CD4-positive, alpha-beta T cell treated with Interleukin-6 at 100 ng/mL for 8 hours (primary cell): ENCODE measurements around the gene CACNA1I.

Experiments used
- DNase-seq: peaks from one replicate; pipeline ENCODE4 v3.0.0-alpha.2; 2020; ENCODE audit warnings: mixed read lengths, low spot score

The CACNA1I gene

DNA sequence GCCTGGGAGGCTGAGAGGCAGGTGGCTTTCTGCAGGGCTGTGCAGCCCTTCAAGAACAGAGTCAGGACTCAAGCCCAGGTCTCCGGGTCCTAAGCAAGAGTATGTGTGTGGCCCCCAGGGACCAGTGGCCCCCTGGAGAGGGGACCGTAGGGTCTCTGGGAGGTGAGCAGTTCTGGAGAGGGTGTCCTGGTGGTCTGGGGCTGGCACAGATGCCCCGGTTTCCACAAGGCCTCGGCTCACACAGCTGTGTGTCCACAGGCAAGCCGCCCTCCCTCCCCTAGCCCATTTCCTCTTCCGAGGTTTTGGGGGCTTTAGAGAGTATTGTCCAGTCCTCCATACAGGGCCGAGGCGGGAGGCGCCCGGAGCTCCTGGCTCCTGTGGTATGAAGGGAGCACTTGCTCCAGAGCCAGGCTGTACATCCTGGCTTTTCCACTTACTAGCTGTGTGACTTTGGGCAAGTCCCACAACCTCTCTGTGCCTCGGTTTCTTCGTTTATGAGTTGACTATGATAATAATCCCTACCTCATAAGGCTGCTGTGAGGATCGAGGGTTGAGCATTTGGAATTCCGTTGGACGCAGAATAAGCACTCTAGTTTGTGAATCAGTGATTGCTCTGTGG is 34.6 kb upstream of the CACNA1I start:
- DNase-seq: no peak

DNA sequence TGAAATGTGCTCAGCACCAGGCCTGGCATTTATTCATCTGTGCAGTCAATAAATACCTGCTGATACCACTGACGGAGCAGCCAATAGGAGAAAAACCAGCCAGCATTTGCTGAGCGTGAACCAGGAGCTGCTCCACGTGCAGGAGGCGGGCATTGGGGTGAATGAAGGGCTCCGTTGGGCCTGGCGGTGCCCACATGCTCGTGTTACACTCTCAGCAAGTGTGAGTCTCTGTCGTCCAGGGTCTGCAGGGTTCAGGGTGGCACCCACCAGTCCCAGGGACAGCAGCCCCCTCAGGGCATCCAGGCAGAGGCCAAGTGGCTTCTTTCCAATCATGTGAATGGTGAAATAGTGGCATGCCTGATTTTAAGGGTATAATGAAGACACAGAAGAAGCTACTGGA is 33.8 kb upstream of the CACNA1I start:
- DNase-seq: no peak

DNA sequence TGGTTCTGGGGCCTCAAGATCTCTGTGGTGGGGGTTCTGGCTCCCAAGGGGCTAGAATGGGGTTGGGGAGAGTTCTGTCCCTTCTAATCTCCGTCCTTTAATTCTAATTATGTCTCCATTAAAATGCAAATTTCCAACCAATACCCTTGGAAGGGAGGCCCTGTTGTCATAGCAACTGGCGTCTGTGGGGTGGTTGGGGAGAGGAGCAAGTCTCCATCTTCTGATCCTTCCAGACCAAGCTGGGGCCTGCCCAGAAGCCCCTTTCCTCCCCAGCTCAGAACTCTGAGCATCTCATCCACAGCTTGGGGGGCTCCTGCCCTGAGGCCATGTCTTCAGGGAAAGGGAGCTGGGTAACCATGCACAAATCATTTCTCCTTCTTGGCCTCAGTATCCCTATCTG is 32.6 kb upstream of the CACNA1I start:
- DNase-seq: no peak

DNA sequence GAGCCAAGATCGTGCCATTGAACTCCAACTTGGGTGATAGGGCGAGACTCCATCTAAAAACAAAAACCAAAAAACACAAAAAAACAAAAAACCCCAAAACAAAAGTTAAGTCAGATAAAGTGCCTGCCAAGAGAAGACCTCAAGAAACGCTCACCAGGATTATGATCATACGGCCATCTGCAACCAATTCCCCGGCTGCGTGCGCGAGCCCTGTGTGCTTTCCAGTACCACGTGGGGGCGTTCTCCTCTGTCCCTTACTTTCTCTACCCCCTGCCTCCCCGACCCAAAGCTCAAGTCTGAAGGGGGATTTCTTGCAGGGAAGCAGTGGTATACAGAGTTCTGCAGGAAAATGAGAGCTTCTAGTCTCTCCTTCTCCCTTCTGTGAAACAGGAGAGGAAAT is 27.5 kb upstream of the CACNA1I start:
- DNase-seq: no peak

DNA sequence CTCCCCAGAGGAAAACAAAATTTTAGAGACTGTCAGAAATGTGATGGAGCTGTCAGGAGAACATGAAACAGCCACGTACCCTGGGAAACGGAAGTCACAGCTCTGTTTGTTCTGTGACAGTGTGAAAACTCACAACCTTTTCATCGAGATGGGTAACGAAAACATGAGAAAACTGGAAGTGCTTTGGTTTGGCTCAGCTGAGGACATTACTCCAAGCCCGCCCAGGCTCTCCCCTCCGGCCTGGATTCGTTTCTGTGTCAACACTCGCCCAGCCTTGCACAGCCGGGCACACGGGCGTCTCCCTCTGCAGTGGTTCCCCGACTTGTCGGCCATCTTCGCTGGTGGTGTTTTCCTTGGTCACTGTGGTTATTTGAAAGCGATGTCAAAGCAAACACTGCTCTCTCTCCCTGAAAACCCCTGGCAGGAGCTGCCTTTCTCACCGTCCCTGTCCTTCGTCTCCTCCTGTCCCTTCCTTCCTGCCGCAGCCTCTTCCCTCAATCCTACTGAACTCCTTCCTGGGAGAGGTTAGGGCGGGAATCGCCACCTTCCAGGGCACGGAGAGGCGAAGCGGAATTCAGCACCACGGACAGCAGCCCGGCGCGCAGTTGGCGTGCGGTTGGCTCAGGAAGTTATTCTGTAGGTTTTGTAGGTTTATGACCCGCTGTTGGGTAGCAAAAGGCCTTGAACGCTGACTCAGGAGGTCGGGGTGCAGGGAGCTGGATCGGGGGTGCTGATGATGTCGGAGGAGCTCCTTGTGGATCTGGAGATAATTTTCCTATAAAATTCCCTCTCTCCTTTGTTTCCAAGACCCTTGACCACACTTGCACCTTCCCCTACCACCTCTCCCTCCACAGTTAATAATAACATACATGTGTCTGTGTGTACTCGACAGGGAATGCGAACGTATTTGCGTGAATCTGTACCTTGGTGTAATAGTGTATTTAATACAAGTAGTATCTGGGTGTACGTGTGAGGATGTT is 24.9 kb upstream of the CACNA1I start:
- DNase-seq: peak; percentile 53

DNA sequence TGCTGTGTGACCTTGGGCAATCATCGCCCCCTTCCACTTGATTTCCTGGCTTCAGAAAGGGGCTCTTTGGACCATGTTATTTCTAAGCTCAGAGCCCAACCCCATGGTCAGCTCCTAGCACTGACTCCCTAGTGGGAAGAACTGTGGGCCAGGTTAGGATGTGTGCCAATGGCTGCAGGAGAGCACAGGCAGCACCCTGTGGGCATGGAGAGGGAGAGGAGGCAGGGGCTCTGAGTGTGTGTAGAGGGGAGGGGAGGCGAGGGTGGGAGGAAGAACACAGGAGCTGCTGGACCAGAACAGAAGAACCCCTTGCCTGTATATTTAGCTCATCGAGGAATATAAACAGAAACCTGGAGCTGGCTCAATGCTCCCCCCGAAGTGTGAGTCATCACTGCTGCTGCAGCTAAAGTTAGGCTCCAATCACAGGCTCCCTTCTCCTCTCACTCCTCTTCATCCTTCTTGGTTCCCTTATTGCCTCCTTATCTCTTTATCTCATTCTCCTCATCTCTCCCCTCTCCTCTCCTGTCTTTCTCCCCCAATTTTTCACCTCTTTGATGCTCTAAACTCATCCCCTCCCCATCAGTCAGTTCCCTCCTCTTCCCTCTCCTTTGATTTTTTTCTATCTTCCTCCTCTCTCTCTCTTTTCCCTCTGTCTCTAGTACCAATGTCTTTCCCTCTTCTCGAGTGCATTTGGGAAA is 23.5 kb upstream of the CACNA1I start:
- no peak for DNase-seq

DNA sequence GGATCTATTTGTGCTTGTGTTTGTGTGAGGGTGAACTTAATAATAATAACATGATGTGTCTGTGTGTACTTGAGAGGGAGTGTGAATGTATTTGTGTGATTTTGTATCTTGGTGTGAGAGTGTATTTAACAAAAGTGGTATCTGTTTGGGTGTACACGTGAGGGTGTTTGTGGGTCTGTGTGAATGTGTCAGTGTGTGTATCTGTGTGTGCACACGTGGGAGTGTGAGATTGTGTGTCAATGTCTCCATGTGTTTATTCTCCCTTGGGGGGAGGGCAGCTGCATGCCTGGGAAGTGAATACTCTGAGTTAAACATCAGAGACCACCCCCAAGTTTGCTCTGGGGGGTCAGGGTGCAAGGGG is 23.0 kb upstream of the CACNA1I start:
- no peak for DNase-seq

DNA sequence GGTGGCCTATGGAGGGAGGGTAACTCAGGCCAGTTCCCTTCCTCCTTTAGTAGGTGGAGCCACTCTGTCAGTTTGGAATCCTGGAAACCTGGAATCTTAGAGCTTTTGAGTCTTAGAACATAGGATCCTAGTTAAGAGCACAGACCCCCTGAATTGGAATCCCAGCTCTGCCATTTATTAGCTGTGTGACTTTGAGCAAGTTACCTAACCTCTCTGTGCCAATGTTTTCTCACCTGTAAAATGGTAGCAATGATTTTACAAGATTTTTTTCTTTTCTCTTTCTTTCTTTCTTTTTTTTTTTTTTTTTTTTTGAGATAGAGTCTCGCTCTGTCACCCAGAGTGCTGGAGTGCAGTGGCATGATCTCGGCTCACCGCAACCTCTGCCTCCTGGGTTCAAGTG is 17.1 kb upstream of the CACNA1I start:
- DNase-seq: no peak

DNA sequence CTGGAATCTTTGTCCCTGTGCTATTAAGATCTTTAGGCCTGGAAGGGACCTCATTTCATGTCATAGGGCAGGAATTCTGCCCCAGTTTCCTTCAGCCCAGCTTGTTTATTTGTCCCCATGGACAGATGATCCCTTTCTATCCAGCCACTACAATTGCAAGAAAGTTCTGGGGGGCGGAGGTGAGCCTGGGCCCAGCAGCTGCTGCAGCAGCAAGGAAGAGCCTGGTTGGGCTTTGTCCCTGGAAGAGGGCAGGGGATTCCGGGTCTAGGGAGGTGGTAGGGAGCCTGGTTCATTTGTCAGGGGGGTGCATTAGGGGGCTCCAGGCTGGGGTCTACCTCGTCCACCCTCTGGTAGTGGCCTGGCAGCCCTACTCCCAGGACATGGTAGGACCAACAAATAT is 16.4 kb upstream of the CACNA1I start:
- DNase-seq: no peak

DNA sequence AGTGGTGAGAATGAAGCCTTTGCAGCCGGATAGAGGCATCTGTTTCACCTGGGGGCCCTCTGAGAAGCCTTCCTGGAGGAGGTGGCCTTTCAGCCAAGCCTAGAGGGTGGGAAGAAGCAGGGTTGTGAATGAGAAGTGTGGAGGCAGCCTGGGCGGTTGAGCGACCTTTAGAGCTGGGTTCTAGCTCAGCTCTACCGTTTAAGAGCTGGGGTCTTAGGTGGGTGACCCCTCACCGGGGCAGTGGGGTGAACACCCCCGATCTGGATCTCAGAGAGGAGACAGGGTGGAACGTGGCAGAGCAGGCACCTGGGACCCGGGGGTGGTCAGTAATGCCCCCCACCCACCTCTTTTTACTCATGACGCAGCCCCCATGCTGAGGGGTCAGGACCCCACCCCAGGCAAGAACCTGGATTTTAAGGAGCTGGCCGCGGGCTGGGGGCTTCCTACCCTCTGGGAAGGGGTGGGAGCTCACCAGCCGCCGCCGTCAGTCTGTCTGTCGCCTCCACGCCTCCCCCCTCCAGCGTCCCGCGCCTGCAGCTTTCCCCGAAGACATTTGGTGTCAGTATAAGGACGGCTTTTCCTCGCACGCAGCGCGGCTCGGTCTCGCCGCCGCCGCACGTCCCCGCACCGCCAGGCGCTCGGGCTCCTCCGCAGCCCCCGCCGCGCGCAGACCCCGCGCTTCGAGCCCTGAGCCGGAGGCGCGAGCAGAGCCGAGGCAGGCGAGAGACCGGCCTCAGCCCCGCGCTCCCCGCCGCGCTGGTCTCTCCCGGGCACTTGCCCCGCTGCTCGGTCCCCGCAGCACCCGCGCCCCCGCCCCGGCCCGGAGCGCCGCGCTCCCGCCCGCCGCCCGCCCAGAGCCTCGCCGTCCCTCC is 13.3 kb upstream of the CACNA1I start:
- DNase-seq: peak; percentile 44

DNA sequence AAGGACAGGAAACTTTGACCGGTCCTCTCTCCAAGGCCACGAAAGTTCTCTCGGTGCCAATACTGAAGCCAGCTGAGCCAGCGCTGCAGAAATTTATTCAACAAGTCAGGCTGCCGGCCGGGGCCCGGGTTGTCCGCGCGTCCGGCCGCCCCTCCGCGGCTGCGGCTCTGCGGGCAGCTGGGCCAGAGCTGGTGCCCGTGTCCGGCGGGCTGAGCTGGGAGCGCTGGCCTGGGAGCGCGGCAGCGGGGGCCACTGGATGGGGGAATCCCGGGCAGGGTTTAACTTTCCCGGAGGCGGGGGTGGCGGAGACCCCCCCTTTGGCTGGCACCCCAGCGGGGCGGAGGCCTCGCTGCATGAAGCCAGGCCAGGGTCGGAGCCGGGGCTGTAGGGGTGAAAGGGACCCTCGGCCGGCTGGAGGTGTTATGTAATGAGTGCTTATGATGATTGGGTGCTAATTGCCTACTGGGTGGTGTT is 12.3 kb upstream of the CACNA1I start:
- no peak for DNase-seq

DNA sequence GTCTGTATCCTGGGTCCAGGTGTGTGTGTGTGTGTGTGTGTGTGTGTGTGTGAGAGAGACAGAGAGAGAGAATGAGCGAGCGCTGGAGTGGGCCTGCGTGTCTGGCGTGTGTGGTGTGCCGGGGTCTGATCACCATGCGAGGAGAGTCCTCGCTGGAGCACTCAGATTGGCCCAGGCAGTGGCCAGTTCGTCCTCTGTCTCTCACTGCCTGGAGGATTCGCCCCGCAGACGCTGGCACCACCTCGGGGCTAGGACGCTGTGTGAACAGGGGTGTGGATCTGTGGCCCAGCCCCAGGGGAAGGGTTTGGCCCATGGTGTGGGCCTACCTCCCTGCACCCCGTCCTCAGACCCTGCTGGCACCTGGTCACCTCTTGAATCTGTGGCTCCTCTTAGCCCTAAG is 11.6 kb upstream of the CACNA1I start:
- no peak for DNase-seq

DNA sequence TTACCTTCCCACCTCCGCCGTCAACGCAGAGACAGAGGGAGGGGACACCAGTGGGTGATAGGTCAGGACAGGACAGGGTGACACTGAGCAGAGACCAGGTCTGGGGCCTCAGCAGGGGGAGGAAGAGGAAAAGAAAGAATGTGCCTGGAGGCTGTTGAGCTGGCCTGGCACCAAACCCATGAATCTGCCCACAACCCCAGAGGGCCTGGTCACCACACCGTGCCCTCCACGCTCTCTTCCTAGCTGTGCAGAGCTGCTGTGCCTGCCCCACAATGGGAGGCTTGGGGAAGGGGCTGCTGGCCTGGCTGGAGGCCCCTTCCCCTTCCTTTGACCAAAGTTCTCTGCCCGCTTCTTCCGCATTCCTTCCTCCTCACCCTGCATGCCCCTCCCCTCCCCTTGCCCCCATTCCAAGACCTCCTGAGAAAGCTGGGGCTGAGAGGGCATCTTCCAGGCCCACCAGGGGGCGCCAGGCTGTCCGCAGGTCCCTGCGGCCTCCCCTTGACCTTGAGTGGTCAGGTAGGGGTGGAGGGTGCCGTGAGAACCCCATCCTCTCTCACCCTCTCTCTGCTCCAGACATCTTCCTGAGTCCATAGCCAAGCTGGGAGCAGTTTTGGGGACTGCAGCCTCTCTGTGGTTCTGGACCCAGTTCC is 11.0 kb upstream of the CACNA1I start:
- DNase-seq: no peak

DNA sequence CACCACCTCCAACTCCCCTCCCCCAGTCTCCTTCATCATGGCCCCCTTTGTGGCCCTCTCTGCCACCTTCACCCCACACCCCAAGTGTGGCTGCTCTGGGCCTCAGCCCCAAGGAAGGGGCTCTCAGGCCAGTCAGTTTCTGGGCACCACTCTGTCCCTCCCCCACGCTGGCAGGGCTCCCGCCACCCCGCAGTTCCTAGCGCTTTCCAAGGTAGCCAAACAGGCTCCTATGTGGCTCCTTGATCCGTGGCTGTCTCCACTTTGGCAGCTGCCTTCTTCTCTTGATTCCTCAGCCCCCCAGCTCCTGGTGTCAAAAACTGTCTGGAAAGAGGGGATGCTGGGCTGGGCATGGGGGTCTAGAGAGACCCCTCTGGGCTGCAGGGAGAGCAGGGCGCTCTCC is 10.4 kb upstream of the CACNA1I start:
- no peak for DNase-seq

DNA sequence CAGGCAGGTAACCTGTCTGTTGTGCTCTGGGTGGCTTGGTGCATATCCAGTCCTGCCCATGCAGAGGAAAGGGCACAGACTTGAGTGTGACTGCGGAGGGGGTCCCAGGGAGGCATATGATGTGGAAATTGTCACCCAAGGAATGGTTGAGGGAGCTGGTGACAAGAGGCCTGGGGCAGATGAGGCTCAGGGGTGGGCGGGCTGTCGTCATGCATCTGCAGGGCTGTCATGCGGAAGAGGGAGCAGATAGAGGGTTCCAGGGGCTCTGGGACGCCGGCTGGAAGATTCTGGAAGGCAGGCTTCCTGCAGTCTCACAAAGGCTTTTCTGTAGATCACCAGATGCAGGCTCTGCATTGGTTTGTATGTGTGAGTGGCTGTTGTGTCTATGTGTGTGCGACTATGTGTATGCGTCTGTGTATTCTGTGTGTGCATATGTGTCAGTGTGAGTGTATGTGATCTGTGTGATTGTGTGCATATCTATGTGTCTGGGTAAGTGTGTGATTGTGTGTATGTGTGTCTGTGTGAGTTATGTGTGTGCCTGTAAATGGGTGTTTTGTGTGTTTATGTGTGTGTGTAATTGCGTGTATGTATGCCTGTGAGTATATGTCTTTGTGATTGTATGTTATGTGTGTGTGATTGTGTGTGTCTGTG is 7.6 kb upstream of the CACNA1I start:
- no peak for DNase-seq

DNA sequence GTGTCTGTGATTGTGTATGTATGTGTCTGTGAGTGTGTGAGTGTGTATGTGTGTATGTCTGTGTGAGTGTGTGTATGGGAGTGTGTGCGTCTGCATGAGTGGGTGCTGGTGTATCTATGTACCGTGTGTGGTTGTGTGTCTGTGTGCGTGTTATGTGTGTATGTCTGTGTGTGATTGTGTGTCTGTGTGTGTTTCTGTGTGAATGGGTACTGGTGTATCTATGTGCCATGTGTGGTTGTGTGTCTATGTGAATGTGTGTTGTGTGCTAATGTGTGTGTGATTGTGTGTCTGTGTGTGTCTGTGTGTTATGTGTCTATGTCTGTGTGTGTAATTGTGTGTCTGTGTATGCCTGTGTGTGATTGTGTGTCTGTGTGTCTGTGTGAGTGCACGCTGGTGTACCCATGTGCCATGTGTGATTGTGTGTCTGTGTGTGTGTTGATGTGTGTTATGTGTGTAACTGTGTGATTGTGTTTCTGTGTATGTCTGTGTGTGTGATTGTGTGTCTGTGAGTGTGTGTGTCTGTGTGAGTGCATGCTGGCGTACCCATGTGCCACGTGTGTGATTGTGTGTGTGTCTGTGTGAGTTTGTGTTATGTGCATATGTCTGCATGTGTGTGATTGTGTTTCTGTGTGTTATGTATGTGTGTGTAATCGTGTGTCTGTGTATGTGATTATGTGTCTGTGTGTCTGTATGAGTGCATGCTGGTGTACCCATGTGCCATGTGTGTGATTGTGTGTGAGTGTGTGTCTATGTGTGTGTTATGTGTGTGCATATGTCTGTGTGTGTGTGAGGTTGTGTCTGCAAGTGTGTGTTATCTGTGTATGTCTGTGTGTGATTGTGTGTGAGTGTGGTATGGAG is 6.8 kb upstream of the CACNA1I start:
- no peak for DNase-seq

DNA sequence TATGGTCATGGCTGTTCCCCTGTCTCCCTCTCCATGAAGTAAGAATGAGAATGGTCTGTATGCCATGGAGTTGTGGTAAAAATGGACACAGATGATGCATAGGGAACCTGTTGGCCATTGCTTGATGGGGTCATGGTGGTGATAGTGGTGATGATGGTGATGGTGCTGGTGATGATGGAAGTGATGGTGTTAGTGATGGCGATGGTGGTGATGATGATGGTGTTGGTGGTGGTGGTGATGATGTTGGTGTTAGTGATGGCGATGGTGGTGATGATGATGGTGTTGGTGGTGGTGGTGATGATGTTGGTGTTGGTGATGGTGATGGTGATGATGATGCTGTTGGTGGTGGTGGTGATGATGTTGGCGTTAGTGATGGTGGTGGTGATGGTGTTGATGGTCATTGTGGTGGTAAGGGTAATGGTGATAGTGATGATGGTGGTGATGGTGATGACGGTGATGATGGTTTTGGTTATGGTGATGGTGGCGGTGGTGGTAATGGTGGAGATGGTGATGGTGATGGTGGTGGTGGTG is 5.1 kb upstream of the CACNA1I start:
- no peak for DNase-seq

DNA sequence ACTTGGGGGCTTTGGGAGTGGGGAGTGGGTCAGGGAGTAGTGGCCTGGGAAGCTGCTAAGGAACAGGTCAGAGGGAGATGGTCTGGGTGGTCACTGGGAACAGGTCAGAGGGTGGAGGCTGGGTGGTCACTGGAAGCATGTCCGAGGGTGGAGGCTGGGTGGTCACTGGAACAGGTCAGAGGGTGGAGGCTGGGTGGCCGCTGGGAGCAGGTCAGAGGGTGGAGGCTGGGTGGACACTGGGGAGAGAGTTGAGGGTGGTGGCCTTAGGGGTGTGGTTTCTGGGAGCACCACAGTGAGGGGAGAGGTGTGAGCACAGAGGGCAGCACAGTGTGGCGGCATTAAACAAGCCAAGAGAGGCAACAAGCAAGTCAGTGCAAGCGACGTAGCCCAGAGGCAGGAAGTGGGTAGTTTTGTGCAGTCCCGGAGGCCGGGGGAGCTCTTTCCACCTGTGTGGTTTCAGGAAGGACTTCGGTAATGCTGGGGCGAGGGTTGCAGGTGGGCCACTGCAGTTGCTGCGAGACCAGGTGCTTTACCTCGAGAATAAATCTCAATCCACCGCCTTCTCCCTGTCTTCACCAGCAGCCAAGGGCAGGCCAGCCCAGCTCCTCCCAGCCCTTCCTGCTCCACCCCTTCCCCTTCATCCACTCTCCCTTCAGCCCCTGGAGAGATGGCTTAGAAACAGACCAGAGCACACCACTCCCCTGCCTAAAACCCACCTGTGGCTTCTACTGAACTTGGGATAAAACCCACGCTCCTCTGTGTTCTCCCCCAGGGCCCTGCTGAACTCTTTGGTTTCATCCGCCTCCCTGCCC is 3.2 kb upstream of the CACNA1I start:
- peak; percentile 66 for DNase-seq
